ENCODE data around the gene MFSD1.

GRCh38 chr3:158875700-158876099 is 73.8 kb downstream of the MFSD1 start:
- TF ChIP-seq ZNF274 (IDR thresholded peaks at IDR 0.05; ENCODE audit: borderline replicate concordance, low read depth, low read length) (no peak), EZH2 (IDR thresholded peaks at IDR 0.05; ENCODE audit: borderline replicate concordance, low read depth, low read length) (no peak), ZNF830 (CRISPR knock-in tag; IDR thresholded peaks at IDR 0.05) (no peak), CTCF (IDR thresholded peaks at IDR 0.05 in 2 of 3, conservative IDR thresholded peaks at IDR 0.05 in 1 of 3; ENCODE audit: insufficient read depth in 2 of 3, low read depth in 1 of 3, low read length in 3 of 3) (no peak), SMAD1 (IDR thresholded peaks at IDR 0.05; ENCODE audit: low read depth, low read length, partially characterized antibody) (no peak), ZNF589 (CRISPR knock-in tag; IDR thresholded peaks at IDR 0.05; ENCODE audit: low read depth) (no peak), RBM17 (IDR thresholded peaks at IDR 0.05; ENCODE audit: borderline replicate concordance, low read depth, low read length) (no peak), NKRF (IDR thresholded peaks at IDR 0.05; ENCODE audit: borderline replicate concordance) (no peak), ZNF175 (CRISPR knock-in tag; IDR thresholded peaks at IDR 0.05; ENCODE audit: low read depth) (no peak), NR3C1 (CRISPR knock-in tag; IDR thresholded peaks at IDR 0.05) (no peak), ZNF224 (CRISPR knock-in tag; IDR thresholded peaks at IDR 0.05) (no peak), ZFP1 (CRISPR knock-in tag; IDR thresholded peaks at IDR 0.05) (no peak)

Data from K562 (cell line).